Tibial artery (tissue), 4 donors: ENCODE measurements around the gene AKAP13.

ENCODE experiments used
- DNase-seq, 2 donors: peaks; one replicate each; pipeline ENCODE4 v3.0.0-alpha.2; 2019
- H3K27ac ChIP-seq, 2 donors: fragments of 200-600 bp; sonication (generic) in 1 of 2; 1 replicate in 1 of 2; 2 replicates in 1 of 2; pipeline ENCODE4 v1.5.1; 2018 to 2019; ENCODE audit warnings: mild to moderate bottlenecking in 1 of 2
- H3K27me3 ChIP-seq, 2 donors: fragments of 200-600 bp; sonication (generic) in 1 of 2; one replicate each; pipeline versions ENCODE4 v1.5.1 to v1.6.0; 2016 to 2019
- H3K36me3 ChIP-seq, 3 donors: fragments of 200-600 bp; sonication (generic) in 2 of 3; one replicate each; pipeline ENCODE4 v1.5.1; 2016 to 2019; ENCODE audit warnings: mild to moderate bottlenecking in 2 of 3
- H3K4me1 ChIP-seq, 4 donors: fragments of 200-600 bp; sonication (generic) in 2 of 4; 1 replicate in 3 of 4; 2 replicates in 1 of 4; pipeline ENCODE4 v1.5.1; 2016 to 2019
- H3K4me3 ChIP-seq, 2 donors: fragments of 200-600 bp; sonication (generic) in 1 of 2; 1 replicate in 1 of 2; 2 replicates in 1 of 2; pipeline ENCODE4 v1.5.1; 2018 to 2019; ENCODE audit warnings: mild to moderate bottlenecking in 2 of 2
- H3K9me3 ChIP-seq, 3 donors: fragments of 200-600 bp; sonication (generic) in 1 of 3; one replicate each; pipeline ENCODE4 v1.5.1; 2016 to 2019
- intact Hi-C: fragments of 100-400 bp; cut with DNase I; formaldehyde crosslinking; loops from one replicate; pipeline ENCODE4 v1.15.0; 2023; ENCODE audit warnings: low total_unique reads
- TF ChIP-seq, protein P1 (sequence below), 2 experiments: fragments of 200-600 bp in 1 of 2; fragments of 450-650 bp in 1 of 2; IDR thresholded peaks; one replicate each; pipeline ENCODE4 v1.5.1; 2017 to 2019; ENCODE audit warnings: antibody characterized with exemption in 2 of 2, mild to moderate bottlenecking in 1 of 2, moderate library complexity in 1 of 2

AKAP13 gene

DNA sequence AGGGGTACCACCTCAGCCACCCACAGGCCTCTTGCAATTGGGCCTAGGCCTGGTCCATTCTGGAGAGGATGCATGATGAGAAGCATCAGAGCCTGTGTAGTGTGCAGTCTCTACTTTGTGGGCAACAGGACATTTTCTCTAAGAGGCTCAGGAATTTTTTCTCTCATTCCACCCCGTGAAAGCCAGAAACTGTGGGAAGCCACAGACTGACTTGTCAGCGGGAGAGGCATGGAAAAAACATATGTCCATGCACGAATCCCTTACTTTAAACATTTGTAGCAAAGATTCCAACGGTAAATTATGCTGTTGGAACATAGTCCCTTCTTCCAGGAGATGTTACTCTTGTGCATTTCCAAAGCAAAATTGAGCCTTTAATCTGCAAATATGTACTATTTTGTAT is 217.8 kb downstream of the AKAP13 start:
- no peak for DNase-seq
- TF ChIP-seq, protein P1, sequence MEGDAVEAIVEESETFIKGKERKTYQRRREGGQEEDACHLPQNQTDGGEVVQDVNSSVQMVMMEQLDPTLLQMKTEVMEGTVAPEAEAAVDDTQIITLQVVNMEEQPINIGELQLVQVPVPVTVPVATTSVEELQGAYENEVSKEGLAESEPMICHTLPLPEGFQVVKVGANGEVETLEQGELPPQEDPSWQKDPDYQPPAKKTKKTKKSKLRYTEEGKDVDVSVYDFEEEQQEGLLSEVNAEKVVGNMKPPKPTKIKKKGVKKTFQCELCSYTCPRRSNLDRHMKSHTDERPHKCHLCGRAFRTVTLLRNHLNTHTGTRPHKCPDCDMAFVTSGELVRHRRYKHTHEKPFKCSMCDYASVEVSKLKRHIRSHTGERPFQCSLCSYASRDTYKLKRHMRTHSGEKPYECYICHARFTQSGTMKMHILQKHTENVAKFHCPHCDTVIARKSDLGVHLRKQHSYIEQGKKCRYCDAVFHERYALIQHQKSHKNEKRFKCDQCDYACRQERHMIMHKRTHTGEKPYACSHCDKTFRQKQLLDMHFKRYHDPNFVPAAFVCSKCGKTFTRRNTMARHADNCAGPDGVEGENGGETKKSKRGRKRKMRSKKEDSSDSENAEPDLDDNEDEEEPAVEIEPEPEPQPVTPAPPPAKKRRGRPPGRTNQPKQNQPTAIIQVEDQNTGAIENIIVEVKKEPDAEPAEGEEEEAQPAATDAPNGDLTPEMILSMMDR (IDR thresholded peaks at IDR 0.05) = no peak
- Histone ChIP-seq H3K36me3 (peaks cover 0 to 8% (median 0%) of the 10 kb centered on the region in 3 donors), H3K4me1 (peaks cover 0 to 9% (median 1%) of the 10 kb centered on the region in 4 donors), H3K9me3 (no peaks in the 10 kb centered on the region), H3K27ac (no peak overlapping the region), H3K4me3 (no peak overlapping the region), H3K27me3 (no peaks in the 10 kb centered on the region)
- intact Hi-C loops = no loop called here

GRCh38 chr15:85598718-85599398 is 218.5 kb downstream of the AKAP13 start:
- Histone ChIP-seq H3K4me3 (no peak overlapping the region), H3K36me3 (peaks cover 0 to 14% (median 0%) of the 10 kb centered on the region in 3 donors), H3K4me1 (peaks cover 0 to 9% (median 1%) of the 10 kb centered on the region in 4 donors), H3K27ac (no peak overlapping the region), H3K9me3 (no peaks in the 10 kb centered on the region), H3K27me3 (no peaks in the 10 kb centered on the region)
- no peak for DNase-seq
- TF ChIP-seq, protein P1 (IDR thresholded peaks at IDR 0.05) = no peak
- intact Hi-C loops = no loop called here

- DNase-seq = no peak
- peaks cover 0 to 9% (median 1%) of the 10 kb centered on the region in 4 donors for H3K4me1 ChIP-seq
- peaks cover 0 to 15% (median 0%) of the 10 kb centered on the region in 3 donors for H3K36me3 ChIP-seq
- H3K4me3 ChIP-seq = no peak overlapping the region
- no peaks in the 10 kb centered on the region for H3K9me3 ChIP-seq
- no peak overlapping the region for H3K27ac ChIP-seq
- intact Hi-C loops = no loop called here
- H3K27me3 ChIP-seq = no peaks in the 10 kb centered on the region
- TF ChIP-seq, protein P1 (IDR thresholded peaks at IDR 0.05) = no peak
Observed at GRCh38 chr15:85600001-85600400, 219.6 kb downstream of the AKAP13 start.

- peaks cover 0 to 21% (median 17%) of the 10 kb centered on the region in 4 donors for H3K4me1 ChIP-seq
- H3K36me3 ChIP-seq = peaks cover 0 to 15% (median 0%) of the 10 kb centered on the region in 3 donors
- H3K9me3 ChIP-seq = no peaks in the 10 kb centered on the region
- intact Hi-C loops = no loop called here
- H3K27me3 ChIP-seq = no peaks in the 10 kb centered on the region
- no peak overlapping the region for H3K27ac ChIP-seq
- no peak for DNase-seq
- H3K4me3 ChIP-seq = no peak overlapping the region
- TF ChIP-seq, protein P1 (IDR thresholded peaks at IDR 0.05) = no peak
Observed at GRCh38 chr15:85603160-85603559, 222.8 kb downstream of the AKAP13 start.

- intact Hi-C loops = no loop called here
- H3K36me3 ChIP-seq = peaks cover 0 to 15% (median 0%) of the 10 kb centered on the region in 3 donors
- H3K27ac ChIP-seq = no peak overlapping the region
- no peaks in the 10 kb centered on the region for H3K9me3 ChIP-seq
- no peaks in the 10 kb centered on the region for H3K27me3 ChIP-seq
- H3K4me1 ChIP-seq = peaks cover 0 to 26% (median 22%) of the 10 kb centered on the region in 4 donors
- TF ChIP-seq, protein P1 (IDR thresholded peaks at IDR 0.05) = no peak
- no peak overlapping the region for H3K4me3 ChIP-seq
- no peak for DNase-seq
Observed at GRCh38 chr15:85603703-85604102, 223.3 kb downstream of the AKAP13 start.
